ENCODE data around the gene DUSP9.
"Not testable (repeated sequence)": the region's sequence is repeated elsewhere in the genome, so short reads cannot be mapped to it uniquely, and the experiment has no call there.

- not testable (repeated sequence) for TF ChIP-seq POLR2A (IDR thresholded peaks at IDR 0.05; ENCODE audit: low read depth, low read length); POLR2AphosphoS5 (IDR thresholded peaks at IDR 0.05; ENCODE audit: low read depth, low read length); TAF1 (IDR thresholded peaks at IDR 0.05; ENCODE audit: low read depth, low read length); SPI1 (IDR thresholded peaks at IDR 0.05; ENCODE audit: low read depth, low read length); PAX5 (IDR thresholded peaks at IDR 0.05; ENCODE audit: insufficient read depth, low read length, severe bottlenecking); POU2F2 (IDR thresholded peaks at IDR 0.05; ENCODE audit: low read depth, low read length)
Observed at GRCh38 chrX:153694256-153694655, 47.3 kb downstream of the DUSP9 start.
